NCI-H2107 treated with DMSO at 0.1 percent for 48 hours (cell line): ENCODE data around the gene UFC1.
"Not testable (repeated sequence)": the region's sequence is repeated elsewhere in the genome, so short reads cannot be mapped to it uniquely, and the experiment has no call there.

Experiments used
- DNase-seq: peaks from one replicate; lab custom pipeline; 2025; ENCODE audit not compliant: unreplicated experiment; lab: John Stamatoyannopoulos, UW

The UFC1 gene

GRCh38 chr1:161153682-161154337, at the start of gene UFC1:
UFC1 (plus strand) TSS chr1:161153978; CDS start chr1:161153998, 20 bp downstream.
- peak; percentile 90 for DNase-seq

GRCh38 chr1:161106431-161106830, 47.3 kb upstream of the UFC1 start:
- DNase-seq, result no peak

GRCh38 chr1:161111117-161111516, 42.7 kb upstream of the UFC1 start:
- no peak for DNase-seq

- no peak for DNase-seq
Measured at GRCh38 chr1:161111527-161111926, 42.3 kb upstream of the UFC1 start.

GRCh38 chr1:161113915-161114314, 39.9 kb upstream of the UFC1 start:
- DNase-seq, result no peak

- DNase-seq, result no peak
Measured at GRCh38 chr1:161114556-161114955, 39.2 kb upstream of the UFC1 start.

- no peak for DNase-seq
Measured at GRCh38 chr1:161115132-161115711, 38.6 kb upstream of the UFC1 start.

- not testable (repeated sequence) for DNase-seq
Measured at GRCh38 chr1:161115961-161116360, 37.8 kb upstream of the UFC1 start.

- peak; percentile 82 for DNase-seq
Measured at GRCh38 chr1:161117759-161118581, 35.8 kb upstream of the UFC1 start, which contains the start of the genes NIT1 and PFDN2. NIT1 (plus strand) TSS chr1:161118105; CDS start chr1:161118177, 72 bp downstream. PFDN2 (minus strand) TSS chr1:161118037; CDS start chr1:161118026, 11 bp downstream.

- DNase-seq, result no peak
Measured at GRCh38 chr1:161119092-161119903, 34.5 kb upstream of the UFC1 start.

GRCh38 chr1:161121042-161121650, 32.6 kb upstream of the UFC1 start:
- no peak for DNase-seq

GRCh38 chr1:161121834-161122233, 31.9 kb upstream of the UFC1 start:
- DNase-seq, result no peak

- no peak for DNase-seq
Measured at GRCh38 chr1:161122967-161123366, 30.8 kb upstream of the UFC1 start.

- no peak for DNase-seq
Measured at GRCh38 chr1:161127649-161128048, 26.1 kb upstream of the UFC1 start.

GRCh38 chr1:161128591-161129420, 25.0 kb upstream of the UFC1 start:
- DNase-seq, result no peak

GRCh38 chr1:161130266-161130665, 23.5 kb upstream of the UFC1 start:
- DNase-seq, result no peak

GRCh38 chr1:161131523-161132409, 22.0 kb upstream of the UFC1 start:
- DNase-seq, result no peak

GRCh38 chr1:161132410-161133219, 21.2 kb upstream of the UFC1 start, which contains the start of gene DEDD:
DEDD (minus strand) TSS chr1:161132667; CDS start chr1:161124462, 8,205 bp downstream.
- peak; percentile 99 for DNase-seq
